Measurements from ENCODE around the gene EFCAB8.
A peak's percentile ranks its signal among the peaks of the same experiment; 100 is the strongest.

The EFCAB8 gene

GRCh38 chr20:33002087-33002808, 143.5 kb downstream of the EFCAB8 start:
- Histone ChIP-seq H3K9me2 (replicated peaks; ENCODE audit: insufficient read depth, low read length) (no peaks in the 10 kb centered on the region), H3K27me3 (replicated peaks; ENCODE audit: insufficient read depth, low read length) (0 out of 2 replicates have a peak, but pooled peaks cover 5% of the 10 kb centered on the region), H3K79me2 (ENCODE audit: low read length) (no peaks in the 10 kb centered on the region), H3F3A (ENCODE audit: insufficient read depth, low read length) (0 out of 2 replicates have a peak, but pooled peaks cover 2% of the 10 kb centered on the region), H3K9me3 (replicated peaks; ENCODE audit: insufficient read depth, low read length) (no peaks in the 10 kb centered on the region), H2AFZ (ENCODE audit: low read length) (no peak overlapping the region), H3K27ac (ENCODE audit: low read length) (no peak overlapping the region), H3K36me3 (replicated peaks; ENCODE audit: insufficient read depth, low read length) (no peaks in the 10 kb centered on the region), H3K4me2 (ENCODE audit: low read depth, low read length) (no peak overlapping the region), H3K4me1 (ENCODE audit: low read length) (peaks cover 7% of the 10 kb centered on the region), H3K9ac (ENCODE audit: low read length) (no peak overlapping the region), H4K20me1 (ENCODE audit: insufficient read depth, low read length) (no peaks in the 10 kb centered on the region), H3K4me3 (ENCODE audit: low read length) (no peak overlapping the region)
- TF ChIP-seq EZH2 (optimal IDR thresholded peaks at IDR 0.05; ENCODE audit: low read depth, low read length) (no peak), EZH2phosphoT487 (IDR thresholded peaks at IDR 0.05; ENCODE audit: low read length) (no peak)
- TF ChIP-seq, protein P1, sequence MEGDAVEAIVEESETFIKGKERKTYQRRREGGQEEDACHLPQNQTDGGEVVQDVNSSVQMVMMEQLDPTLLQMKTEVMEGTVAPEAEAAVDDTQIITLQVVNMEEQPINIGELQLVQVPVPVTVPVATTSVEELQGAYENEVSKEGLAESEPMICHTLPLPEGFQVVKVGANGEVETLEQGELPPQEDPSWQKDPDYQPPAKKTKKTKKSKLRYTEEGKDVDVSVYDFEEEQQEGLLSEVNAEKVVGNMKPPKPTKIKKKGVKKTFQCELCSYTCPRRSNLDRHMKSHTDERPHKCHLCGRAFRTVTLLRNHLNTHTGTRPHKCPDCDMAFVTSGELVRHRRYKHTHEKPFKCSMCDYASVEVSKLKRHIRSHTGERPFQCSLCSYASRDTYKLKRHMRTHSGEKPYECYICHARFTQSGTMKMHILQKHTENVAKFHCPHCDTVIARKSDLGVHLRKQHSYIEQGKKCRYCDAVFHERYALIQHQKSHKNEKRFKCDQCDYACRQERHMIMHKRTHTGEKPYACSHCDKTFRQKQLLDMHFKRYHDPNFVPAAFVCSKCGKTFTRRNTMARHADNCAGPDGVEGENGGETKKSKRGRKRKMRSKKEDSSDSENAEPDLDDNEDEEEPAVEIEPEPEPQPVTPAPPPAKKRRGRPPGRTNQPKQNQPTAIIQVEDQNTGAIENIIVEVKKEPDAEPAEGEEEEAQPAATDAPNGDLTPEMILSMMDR (IDR thresholded peaks at IDR 0.05; ENCODE audit: low read length): no peak
- no peak for DNase-seq

- no peaks in the 10 kb centered on the region for H4K20me1 ChIP-seq (ENCODE audit: insufficient read depth, low read length)
- no peak within 1 kb of the TSS for H2AFZ ChIP-seq (ENCODE audit: low read length)
- H3K4me2 ChIP-seq (ENCODE audit: low read depth, low read length): no peak within 1 kb of the TSS
- no peaks in the 10 kb centered on the region for H3K9me3 ChIP-seq (replicated peaks; ENCODE audit: insufficient read depth, low read length)
- no peak within 1 kb of the TSS for H3K4me3 ChIP-seq (ENCODE audit: low read length)
- H3K9ac ChIP-seq (ENCODE audit: low read length): no peak within 1 kb of the TSS
- no peaks in the 10 kb centered on the region for H3K9me2 ChIP-seq (replicated peaks; ENCODE audit: insufficient read depth, low read length)
- H3F3A ChIP-seq (ENCODE audit: insufficient read depth, low read length): no peaks in the 10 kb centered on the region
- no peak for DNase-seq
- TF ChIP-seq EZH2phosphoT487 (IDR thresholded peaks at IDR 0.05; ENCODE audit: low read length): no peak
- no peak for TF ChIP-seq EZH2 (optimal IDR thresholded peaks at IDR 0.05; ENCODE audit: low read depth, low read length)
- TF ChIP-seq, protein P1 (IDR thresholded peaks at IDR 0.05; ENCODE audit: low read length): no peak
- H3K36me3 ChIP-seq (replicated peaks; ENCODE audit: insufficient read depth, low read length): no peaks in the 10 kb centered on the region
- H3K27ac ChIP-seq (ENCODE audit: low read length): no peak within 1 kb of the TSS
- H3K27me3 ChIP-seq (replicated peaks; ENCODE audit: insufficient read depth, low read length): peaks cover 23% of the 10 kb centered on the region
- H3K4me1 ChIP-seq (ENCODE audit: low read length): no peaks in the 10 kb centered on the region
- no peaks in the 10 kb centered on the region for H3K79me2 ChIP-seq (ENCODE audit: low read length)
Observed at GRCh38 chr20:33004141-33004751, 145.5 kb downstream of the EFCAB8 start, which contains the start of gene SUN5. SUN5 (minus strand) TSS chr20:33004433; CDS start chr20:33004340, 93 bp downstream.

- Histone ChIP-seq H4K20me1 (ENCODE audit: insufficient read depth, low read length) (no peaks in the 10 kb centered on the region), H3F3A (ENCODE audit: insufficient read depth, low read length) (no peaks in the 10 kb centered on the region), H3K9ac (ENCODE audit: low read length) (no peak overlapping the region), H3K27me3 (replicated peaks; ENCODE audit: insufficient read depth, low read length) (peaks cover 32% of the 10 kb centered on the region), H3K79me2 (ENCODE audit: low read length) (no peaks in the 10 kb centered on the region), H3K9me3 (replicated peaks; ENCODE audit: insufficient read depth, low read length) (no peaks in the 10 kb centered on the region), H3K36me3 (replicated peaks; ENCODE audit: insufficient read depth, low read length) (no peaks in the 10 kb centered on the region), H2AFZ (ENCODE audit: low read length) (no peak overlapping the region), H3K4me2 (ENCODE audit: low read depth, low read length) (no peak overlapping the region), H3K4me3 (ENCODE audit: low read length) (no peak overlapping the region), H3K27ac (ENCODE audit: low read length) (no peak overlapping the region), H3K9me2 (replicated peaks; ENCODE audit: insufficient read depth, low read length) (no peaks in the 10 kb centered on the region), H3K4me1 (ENCODE audit: low read length) (no peaks in the 10 kb centered on the region)
- TF ChIP-seq, protein P1 (IDR thresholded peaks at IDR 0.05; ENCODE audit: low read length): peak; percentile 71
- TF ChIP-seq EZH2 (optimal IDR thresholded peaks at IDR 0.05; ENCODE audit: low read depth, low read length) (no peak), EZH2phosphoT487 (IDR thresholded peaks at IDR 0.05; ENCODE audit: low read length) (no peak)
- peak; percentile 53 for DNase-seq
Observed at GRCh38 chr20:33005132-33005566, 146.4 kb downstream of the EFCAB8 start.
